ENCODE results near the gene XRN2.

The XRN2 gene, protein sequence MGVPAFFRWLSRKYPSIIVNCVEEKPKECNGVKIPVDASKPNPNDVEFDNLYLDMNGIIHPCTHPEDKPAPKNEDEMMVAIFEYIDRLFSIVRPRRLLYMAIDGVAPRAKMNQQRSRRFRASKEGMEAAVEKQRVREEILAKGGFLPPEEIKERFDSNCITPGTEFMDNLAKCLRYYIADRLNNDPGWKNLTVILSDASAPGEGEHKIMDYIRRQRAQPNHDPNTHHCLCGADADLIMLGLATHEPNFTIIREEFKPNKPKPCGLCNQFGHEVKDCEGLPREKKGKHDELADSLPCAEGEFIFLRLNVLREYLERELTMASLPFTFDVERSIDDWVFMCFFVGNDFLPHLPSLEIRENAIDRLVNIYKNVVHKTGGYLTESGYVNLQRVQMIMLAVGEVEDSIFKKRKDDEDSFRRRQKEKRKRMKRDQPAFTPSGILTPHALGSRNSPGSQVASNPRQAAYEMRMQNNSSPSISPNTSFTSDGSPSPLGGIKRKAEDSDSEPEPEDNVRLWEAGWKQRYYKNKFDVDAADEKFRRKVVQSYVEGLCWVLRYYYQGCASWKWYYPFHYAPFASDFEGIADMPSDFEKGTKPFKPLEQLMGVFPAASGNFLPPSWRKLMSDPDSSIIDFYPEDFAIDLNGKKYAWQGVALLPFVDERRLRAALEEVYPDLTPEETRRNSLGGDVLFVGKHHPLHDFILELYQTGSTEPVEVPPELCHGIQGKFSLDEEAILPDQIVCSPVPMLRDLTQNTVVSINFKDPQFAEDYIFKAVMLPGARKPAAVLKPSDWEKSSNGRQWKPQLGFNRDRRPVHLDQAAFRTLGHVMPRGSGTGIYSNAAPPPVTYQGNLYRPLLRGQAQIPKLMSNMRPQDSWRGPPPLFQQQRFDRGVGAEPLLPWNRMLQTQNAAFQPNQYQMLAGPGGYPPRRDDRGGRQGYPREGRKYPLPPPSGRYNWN

DNA sequence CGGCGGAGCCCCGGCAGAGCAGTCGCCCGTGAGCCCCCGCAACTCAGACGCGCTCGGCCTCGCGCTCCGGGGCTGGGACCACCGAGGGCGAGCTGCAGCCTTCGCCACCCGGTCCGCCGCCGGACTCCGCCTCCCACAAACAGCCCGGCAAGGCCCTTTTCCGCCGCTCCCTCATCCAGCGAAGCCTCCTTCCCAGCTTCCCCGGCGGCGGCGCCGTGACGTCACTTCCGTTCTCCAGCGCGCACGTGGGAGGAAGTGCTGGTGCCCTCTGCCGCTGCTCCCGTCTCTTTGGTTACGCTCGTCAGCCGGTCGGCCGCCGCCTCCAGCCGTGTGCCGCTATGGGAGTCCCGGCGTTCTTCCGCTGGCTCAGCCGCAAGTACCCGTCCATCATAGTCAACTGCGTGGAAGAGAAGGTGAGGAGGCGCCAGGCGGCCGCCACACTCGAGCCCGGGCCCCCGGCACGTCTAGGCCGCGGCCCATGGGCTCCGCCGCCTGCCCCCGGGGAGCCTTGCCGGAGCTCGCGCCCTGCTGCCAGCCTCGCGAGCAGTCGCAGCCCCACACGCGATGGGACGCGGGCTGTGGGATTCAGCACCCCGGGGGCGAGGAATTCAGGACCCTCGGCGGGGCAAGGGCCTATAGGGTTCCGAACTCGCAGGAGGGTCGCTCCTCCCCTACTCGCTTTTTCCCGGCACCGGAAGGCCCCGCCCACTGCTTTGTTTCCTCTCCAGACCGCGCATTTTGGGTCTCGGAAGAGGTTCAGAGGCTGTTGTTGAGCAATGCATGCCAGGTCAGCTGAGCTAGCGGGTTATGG, at the start of gene XRN2:
Gene XRN2, plus strand, starts transcription at position 271 of the 811 bp plus-strand sequence. Its CDS starts 68 bp downstream, at position 339.
- H3K4me3 ChIP-seq (ENCODE audit: low read length), result peak within 1 kb of the TSS; percentile 61
- TF ChIP-seq, protein P1, sequence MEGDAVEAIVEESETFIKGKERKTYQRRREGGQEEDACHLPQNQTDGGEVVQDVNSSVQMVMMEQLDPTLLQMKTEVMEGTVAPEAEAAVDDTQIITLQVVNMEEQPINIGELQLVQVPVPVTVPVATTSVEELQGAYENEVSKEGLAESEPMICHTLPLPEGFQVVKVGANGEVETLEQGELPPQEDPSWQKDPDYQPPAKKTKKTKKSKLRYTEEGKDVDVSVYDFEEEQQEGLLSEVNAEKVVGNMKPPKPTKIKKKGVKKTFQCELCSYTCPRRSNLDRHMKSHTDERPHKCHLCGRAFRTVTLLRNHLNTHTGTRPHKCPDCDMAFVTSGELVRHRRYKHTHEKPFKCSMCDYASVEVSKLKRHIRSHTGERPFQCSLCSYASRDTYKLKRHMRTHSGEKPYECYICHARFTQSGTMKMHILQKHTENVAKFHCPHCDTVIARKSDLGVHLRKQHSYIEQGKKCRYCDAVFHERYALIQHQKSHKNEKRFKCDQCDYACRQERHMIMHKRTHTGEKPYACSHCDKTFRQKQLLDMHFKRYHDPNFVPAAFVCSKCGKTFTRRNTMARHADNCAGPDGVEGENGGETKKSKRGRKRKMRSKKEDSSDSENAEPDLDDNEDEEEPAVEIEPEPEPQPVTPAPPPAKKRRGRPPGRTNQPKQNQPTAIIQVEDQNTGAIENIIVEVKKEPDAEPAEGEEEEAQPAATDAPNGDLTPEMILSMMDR (IDR thresholded peaks at IDR 0.05; ENCODE audit: insufficient read depth, low read depth, low read length, missing control alignments), result no peak
- peak; percentile 97 for DNase-seq (ENCODE audit: low read depth)

DNA sequence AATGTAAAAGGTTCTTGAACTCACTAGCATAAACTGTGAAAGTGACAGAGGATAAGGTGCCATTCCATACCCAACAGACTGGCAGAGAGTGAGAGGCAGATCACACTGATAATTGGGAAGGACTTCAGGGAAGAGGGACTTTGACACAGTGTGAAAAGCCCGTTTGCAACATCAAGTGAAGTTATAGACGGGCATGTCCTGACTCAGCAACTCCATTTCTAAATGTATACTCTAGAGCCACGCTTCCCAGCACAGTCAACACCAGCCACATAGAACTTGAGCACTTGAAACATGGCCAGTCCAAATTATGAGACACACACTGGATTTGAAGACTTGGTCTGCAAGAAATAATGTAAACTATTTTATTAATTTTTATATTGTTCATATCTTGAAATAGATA, 45.9 kb upstream of the XRN2 start:
- no peak for DNase-seq (ENCODE audit: low read depth)
- TF ChIP-seq, protein P1 (IDR thresholded peaks at IDR 0.05; ENCODE audit: insufficient read depth, low read depth, low read length, missing control alignments), result no peak
- H3K4me3 ChIP-seq (ENCODE audit: low read length), result no peak overlapping the region

DNA sequence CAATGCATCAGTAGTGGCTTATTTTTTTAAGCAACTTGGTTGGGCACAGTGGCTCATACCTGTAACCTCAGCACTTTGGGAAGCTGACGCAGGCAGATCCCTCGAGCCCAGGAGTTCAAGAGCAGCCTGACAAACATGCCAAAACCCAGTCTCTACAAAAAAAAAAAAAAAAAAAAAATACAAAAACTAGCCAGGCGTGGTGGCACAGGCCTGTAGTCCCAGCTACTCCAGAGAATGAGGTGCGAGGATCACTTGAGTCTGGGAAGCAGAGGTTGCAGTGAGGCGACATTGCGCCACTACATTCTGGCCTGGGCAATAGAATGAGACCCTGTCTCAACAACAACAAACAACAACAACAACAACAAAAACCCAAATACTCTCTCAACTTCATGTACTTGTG, 44.7 kb upstream of the XRN2 start:
- TF ChIP-seq, protein P1 (IDR thresholded peaks at IDR 0.05; ENCODE audit: insufficient read depth, low read depth, low read length, missing control alignments), result no peak
- DNase-seq (ENCODE audit: low read depth), result no peak
- no peak overlapping the region for H3K4me3 ChIP-seq (ENCODE audit: low read length)

DNA sequence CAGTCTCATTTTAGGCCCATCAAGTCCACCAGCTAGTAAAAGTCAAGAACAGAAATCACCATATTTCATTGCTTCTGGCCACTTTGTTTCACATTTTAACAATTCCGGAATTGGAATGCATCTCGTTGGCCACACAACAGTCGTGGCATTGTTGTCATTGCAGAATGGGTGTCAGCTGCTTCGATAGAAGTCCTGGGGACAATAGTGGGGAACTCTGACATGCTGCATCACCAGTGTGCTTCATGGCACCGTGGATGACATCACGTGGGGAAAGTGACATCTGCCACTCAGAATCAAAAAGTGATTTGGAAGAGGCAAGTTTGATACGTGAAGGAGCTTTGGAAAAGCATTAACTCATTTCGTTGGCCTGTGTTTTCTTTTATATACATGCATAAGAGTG, 43.8 kb upstream of the XRN2 start:
- TF ChIP-seq, protein P1 (IDR thresholded peaks at IDR 0.05; ENCODE audit: insufficient read depth, low read depth, low read length, missing control alignments), result no peak
- DNase-seq (ENCODE audit: low read depth), result no peak
- H3K4me3 ChIP-seq (ENCODE audit: low read length), result no peak overlapping the region

DNA sequence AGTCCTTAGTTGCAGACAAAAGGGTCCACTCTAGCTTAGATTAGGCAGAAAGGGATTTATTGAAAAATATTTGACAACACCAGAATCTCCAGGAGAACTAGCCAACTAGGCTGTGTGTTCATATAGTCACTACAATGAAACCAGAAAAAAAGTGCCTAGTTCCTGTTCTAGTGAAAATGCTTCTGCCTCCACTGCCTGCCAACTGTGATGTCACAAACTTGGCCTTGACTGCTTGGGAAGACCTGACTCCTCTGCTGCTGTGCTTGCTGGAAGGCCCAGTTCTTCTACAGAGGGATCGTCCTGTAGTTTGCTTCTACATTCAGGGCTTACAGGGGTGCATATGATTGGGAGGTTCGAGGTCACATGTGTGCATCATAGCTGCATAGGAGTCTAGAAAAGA, 40.3 kb upstream of the XRN2 start:
- no peak overlapping the region for H3K4me3 ChIP-seq (ENCODE audit: low read length)
- TF ChIP-seq, protein P1 (IDR thresholded peaks at IDR 0.05; ENCODE audit: insufficient read depth, low read depth, low read length, missing control alignments), result no peak
- peak; percentile 32 for DNase-seq (ENCODE audit: low read depth)

Measured in epithelial cell of esophagus (primary cell).